ENCODE data around the gene WDFY2.

Gene WDFY2

DNA sequence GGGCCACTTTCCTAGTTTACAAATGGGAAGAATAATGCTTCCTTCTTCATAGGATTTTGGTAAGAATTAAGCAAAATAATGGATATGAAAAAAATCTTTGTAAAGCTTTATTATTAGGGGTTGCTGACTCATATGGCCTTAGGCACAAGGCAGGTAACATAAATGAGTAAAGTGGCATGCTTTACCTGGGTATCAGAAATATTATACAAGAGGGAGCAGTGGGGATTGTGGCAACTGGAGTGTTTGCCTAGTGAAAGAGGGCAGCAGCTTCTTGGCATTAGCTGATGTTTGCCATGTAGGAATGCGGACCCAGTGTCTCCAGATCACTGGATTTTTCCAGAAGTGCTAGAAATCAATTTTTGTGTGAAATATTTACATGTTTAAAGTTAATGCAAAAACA is 19.5 kb downstream of the WDFY2 start:
- DNase-seq, result no peak

DNA sequence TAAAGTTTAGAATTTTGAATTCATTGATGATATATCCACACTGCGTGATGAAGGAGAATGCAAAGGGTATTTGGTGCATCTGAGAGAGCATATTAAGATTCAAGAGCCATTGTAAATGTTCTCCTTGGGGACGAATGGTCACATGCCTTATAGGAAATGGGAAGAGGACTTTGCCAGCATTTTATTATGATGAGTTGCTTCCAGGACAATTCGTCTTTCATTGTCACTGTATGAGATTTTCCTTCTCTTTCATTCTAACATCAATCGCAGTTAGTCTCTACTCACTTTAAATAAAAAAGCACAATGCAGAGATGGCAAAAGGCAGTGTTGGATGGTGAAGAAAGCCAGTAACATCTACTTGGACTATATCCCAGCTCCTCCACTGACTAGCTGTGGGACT is 21.4 kb downstream of the WDFY2 start:
- DNase-seq, result no peak

DNA sequence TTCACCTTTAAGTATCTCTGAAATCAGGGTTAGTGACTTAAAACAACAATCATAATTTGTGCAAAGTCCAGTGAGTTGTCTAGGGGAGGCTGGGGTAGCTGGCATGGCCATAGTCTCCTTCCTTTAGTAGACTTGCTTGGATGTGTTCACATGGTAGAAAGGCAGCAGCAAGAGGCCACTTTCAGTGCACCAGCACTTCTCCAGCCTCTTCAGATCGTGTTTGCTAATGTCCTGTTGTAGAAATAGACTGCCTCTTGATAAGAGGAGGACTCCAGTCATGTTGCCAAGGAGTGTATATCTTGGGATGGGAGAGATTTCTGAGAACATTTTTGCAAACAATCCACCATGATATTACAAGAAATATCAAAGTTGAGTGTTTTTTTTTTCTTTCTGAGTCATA is 22.9 kb downstream of the WDFY2 start:
- DNase-seq, result no peak

DNA sequence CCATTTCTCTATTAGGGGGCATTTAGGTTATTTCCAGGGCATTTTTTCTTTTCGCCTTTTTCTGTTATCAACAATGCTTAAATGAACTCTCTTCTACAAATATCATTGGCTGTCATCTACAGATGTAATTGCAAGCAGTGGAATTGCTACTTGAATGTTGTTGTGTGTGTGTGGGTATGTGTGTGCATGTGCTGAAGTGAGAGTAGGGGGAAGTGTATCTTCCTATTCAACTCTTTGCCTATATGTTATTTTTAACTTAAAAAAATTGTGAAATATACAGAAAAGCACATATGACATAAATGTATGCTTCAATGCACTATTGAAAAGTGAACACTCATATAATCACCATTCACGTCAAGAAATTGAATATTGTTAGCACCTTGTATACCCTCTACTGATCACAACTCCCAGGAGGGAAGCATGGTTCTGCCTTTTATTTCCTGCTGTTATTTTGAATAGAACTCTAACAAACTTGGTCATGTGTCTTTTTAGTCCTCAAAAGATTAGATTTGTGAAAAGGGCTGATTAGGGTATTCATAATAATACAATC is 24.7 kb downstream of the WDFY2 start:
- no peak for DNase-seq

DNA sequence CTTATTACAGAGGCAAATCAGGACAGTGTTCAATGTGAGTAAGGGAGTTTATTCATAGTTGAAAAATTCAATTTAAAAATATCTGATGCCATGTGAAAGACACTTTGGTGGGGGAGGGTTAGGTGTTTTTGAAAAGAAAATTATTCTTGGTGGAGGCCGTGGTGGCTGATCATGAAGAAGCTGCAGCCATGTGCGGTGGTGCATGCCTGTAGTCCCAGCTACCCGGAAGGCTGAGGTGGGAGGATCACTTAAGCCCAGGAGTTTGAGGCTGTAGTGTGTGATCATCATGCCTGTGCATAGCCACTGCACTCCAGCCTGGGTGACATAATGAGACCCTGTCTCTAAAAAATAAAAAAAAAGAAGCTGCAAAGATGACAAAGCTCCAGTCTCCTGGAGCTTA is 28.6 kb downstream of the WDFY2 start:
- no peak for DNase-seq

DNA sequence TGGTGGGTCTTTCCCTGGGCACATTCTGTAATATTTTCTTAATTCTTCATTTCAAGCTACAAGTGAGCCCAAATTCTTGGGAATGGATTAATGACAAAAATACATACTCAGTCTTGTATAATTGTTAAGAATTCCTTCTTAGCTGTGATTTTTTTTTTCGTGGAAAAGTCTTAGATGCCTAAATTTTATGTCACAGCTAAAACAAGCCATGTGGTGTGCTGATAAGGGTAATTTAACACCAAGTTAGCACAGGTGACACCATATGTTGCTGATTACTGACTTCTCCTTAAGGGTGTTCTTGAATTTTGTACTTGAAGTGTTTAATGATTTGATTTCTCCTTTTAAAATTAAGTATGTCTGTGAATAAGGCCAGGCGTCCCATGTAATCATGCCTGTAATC is 29.3 kb downstream of the WDFY2 start:
- no peak for DNase-seq

DNA sequence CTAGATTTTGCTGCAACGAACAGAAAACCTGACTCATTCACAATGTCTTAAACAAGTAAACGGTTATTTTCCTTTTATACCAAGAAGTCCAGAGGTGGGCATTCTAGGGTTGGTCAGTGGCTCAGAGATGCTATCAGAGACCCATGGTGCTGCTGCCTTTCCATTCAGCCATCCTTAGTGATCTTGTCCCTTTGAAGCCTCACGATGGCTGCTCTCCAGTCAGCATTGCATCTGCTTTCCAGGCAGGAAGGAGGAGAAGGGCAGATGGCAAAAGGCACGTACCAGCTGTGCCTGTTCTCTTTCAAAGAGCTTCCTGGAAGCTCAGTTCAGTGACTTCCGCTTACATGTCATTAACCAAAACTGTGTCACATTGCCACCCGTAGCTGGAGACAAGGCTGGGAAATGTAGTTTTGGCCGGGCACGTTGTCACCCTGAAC is 30.1 kb downstream of the WDFY2 start:
- no peak for DNase-seq

DNA sequence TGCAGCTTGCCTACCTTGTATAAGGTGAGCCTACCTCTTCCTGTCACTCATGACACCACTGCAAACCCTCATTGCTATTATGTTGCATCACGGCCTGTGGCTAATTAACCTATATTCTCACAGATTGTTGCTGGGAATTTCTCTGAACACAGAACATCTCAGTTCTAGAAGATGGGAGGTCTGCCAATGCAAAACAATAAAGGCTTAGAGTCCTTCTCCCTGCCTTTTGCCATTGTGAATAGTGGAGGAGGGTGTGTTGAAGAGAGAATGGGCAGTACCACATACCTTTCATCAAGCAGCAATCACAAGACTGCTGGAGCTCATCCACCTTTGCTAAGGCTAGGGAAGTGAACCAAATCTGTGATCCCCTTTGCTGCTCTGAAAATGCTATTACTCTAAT is 34.4 kb downstream of the WDFY2 start:
- DNase-seq, result no peak

DNA sequence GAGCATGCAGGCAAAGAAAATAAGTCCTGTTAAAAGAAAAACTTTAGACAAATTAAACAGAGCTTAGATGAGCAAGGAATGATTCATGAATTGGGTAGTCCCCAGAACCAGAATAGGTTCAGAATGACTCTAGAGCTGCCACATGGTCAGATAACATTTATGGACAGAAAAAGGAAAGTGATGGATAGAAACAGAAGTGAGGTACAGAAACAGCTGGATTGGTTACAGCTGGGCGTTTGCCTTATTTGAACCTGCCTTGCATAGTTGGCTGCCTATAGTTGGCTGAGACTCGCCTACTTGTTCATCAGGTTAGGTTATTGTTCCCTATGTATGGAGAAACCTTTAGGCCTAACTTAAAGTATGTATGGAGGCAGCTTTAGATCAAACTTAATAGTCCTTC is 35.4 kb downstream of the WDFY2 start:
- no peak for DNase-seq

DNA sequence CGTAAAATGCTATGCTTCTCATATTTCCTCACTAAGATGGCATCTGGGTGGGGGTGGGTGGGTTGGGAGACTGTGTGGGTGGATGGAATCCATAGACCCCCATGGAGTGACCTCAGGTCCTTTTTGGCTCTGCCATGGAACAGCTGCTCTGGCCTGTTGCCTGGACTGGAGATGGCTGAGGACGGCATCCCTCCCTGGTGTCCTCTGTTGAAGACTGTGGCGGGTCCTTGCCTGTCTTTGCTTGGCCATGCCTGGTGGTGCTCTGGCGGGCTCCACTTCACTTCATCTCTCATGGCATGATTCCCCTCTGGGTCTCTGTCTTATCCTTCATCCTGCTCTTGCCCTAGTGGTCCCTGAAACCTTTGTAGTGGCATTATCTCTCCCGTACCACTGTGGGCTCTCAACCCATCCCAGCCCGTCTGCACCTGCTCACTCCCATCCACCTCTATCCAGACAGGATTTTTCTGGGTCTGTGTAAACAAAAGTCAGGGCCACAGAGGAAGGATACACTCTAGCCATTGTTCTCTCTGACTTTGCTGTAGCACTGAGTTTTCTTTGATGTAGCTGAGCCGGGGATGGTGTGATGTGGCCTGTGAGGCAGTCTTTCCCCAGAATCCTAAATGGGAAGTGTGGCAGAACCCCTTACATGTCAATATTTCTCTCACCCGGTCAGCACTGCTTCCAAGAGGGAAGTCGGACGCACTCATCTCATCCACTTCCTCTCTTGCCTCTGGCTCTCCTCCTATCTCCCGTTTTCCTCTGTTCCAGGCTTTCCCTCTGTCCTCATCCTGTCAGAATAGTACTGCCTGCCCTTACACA is 36.1 kb downstream of the WDFY2 start:
- no peak for DNase-seq

DNA sequence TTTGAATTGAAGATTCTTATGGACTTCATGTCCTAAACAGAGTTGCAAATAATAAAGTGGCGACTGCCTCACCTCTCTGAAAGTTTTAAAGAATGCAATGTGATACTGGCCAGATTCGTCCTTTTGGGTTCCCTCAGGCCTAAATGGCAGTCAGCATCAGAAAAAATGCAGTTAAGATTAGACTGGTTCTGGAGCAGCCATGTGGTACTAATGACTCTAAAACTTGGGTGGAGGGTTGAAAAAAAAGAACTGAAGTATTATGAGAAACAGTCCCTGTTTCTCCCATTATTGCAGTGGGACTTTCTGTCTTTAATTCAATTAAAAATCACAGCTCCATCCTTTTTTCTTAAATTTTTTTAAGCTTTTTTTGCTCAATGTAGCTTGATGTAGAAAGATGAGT is 37.3 kb downstream of the WDFY2 start:
- no peak for DNase-seq

DNA sequence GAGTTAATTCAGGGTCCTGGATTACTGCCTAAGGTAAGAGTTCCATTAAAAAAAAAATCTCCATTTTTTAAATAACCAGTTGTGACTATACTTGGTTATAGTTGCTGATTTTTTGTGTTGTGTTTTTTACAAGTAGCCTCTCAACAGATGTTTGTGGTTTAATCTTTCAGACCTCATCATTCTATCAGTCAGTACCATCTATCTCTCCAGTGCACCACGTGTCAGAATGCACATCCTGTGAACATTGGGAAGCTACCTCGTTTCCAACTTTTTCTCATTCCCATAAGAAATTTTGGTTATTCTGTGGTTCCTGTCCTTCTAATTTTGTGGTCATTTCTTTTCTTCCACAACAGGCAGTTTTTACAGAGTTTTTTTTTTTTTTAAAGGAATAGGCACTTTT is 39.2 kb downstream of the WDFY2 start:
- no peak for DNase-seq

DNA sequence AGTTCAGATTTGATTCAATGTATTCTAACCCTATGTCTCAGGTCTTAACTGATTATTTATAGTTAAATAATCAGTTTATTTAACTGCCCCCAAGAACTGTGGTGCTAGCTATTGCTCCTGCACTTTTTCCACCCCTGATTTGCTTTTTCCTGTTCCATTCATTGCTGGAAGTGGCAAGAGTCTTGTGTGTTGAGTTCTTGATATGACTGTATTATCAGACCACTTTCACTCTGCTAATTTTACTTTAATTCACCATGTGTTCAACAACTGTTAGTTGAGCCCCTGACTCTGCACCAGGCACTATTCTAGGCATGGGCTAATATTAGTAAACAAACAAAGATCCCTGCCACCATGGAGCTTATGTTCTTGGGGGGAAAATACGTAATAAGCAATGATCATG is 39.9 kb downstream of the WDFY2 start:
- DNase-seq, result no peak

DNA sequence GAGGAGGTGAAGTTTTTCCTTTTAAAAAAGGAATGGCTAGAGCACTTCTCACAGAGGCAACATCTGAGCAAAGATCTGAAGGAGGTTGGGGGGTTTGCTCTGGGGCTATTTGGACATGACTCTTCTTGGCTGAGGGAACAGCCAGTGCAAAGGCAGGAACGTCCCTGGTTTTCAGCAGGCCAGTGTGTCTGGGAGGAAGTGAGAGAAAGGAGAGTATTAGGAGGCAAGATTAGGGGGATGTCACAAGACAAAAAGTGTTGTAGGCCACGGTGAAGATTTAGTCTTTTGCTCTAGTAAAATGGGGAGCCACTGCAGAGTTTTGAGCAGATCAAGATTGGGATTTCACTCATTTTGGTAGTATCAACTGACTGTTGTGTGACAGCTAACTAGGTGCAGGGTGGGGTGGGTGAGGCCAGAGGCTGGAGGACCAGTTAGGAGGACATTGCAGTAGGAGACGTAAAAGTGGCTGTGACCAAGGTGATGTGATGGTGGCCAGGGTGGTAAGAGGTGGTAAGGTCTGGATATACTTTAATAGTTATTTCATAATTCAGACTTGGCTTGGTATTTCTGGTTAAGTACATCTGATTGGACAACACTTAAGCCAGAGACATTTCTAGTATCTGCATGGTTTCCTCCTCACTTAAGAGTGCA is 40.6 kb downstream of the WDFY2 start:
- DNase-seq, result no peak

DNA sequence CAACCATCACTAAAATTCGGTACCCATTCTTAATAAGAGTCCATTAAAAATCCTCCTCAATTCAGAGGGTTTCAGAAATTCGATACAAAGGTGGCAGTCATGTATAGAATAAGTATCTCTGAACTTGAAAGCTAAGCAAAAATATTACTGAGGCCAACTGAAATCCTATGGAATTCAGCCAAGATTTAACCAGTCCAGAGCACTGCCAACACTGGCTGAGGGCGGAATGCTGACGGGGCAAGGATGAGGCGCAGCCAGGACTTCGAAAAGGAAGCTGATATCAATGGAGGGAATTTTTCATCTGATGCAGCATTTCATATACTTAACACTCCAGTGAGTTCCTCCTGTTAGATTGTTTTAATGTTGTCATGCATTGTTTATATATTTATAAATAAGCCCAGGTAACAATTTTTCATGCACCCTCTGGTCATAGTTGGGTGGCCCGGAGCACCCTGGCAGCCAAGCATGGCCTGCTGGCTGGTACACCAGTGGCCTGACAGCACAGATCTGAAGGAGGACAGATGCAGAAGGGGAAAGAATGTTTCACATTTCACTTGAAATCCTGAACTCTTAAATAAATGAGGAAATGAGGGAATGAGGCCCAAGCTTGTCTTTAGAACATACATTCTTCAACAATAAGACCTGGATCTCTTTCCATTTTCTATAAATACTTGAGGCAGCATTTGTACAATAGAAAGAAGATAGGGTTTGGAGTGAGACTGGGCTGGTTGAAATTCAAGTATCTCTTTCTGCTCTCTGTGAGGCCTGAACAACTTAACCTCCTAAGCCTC is 41.5 kb downstream of the WDFY2 start:
- DNase-seq, result no peak

DNA sequence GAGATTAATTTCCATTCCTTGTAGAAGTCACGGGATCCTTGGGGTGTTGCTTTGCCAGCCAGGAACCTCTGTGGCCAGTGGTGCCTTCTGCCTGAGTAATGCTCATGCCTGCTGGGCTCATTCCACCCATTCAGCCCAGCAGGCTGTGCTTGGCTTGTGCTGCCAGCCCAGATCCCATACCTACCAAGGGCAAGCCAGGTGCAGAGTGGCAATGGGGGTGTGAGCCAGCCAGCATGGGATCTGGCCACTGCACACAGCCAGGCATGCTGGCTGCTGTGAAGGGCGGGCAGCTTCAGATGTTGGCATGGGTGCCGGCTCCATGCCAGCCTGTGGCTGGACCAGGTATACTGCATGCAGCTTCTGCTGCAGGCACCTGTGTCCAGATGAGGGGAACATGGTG is 42.5 kb downstream of the WDFY2 start:
- no peak for DNase-seq

DNA sequence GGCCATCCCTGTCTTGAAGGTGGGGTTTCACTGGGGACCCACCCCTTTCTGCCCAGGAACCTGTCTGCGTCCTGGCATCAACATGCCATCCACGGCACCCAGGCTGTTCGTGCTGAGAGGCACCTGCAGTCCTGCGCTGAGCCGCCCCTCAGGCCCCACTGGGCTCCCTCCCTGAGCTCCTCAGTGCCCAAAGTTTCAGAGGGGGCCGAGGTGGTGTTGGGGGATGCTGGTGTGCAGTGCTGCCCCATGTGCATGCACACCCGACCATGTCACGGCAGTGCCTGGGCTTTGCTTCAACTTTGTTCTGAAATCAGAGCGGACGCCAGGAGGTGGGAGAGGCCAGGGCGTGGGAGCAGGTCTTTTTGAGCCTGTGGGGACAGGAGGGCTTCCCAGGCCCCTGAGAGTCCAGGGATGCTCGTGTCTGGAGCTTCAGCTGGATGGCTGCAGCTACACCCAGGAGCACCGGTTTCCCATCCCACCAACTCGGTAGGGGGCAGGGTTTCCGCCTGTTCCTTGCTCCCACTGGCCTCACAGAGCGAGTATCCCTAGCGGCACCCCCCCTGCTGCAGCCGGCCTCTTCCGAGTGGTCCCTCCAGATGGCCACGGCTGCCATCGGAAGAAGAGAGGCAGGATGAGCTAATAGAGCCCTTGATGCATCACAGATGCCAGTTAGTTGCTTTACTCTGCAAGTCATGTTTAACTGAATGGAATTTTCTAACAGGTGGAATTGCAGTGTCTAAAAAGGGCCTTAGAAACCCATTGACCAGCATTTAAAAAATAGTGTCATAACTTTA is 44.0 kb downstream of the WDFY2 start:
- DNase-seq, result no peak

DNA sequence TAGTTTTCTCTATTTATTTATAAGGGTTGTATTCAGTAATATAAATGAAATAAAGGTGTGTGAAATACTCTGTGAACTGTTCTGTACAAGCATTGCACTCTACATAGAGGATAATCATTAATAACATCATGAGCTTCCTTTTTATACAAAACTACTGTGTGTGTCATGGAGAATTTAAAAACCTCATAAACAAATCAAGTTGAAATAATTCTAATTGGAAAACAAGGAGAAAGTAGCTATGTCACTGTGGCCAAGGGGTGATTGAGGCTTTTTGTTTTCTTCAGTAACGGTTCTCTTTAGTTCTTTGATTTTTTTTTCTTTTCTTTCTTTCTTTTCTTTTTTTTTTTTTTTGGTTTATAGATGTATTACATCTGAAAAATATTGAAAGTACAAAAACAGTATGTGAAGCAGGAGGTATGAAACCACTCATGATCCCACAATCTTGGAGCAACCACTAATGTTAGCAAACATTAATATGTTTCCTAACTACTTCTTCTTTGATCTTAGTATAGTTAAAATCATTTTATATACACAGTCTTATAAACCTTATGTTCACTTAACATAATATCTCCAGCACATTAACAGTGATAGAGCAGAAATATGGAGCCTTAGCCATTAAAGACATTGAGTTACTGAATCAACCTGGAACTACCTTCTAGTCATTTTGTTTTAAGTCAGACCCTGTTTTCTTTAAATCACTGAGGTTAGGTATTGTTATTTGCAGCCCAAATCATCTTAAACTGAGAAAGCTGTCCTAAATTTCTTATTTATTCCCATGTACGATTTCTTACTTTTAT is 45.4 kb downstream of the WDFY2 start:
- no peak for DNase-seq

DNA sequence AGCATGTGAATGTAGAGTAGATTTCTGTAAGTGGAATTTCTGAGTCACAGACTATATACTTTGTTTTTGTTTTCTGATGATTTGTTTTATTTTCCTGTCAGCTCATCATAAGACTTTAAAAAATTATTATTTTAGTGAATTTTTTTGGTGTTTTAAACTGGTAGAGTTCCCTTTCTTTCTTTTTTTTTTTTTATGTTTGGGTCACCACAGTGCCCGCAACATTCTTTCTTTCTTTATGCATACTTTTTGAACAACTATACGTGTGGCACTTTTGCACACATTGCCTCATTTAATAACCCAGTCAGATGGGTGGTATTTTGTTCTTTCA is 46.0 kb downstream of the WDFY2 start:
- DNase-seq, result no peak

DNA sequence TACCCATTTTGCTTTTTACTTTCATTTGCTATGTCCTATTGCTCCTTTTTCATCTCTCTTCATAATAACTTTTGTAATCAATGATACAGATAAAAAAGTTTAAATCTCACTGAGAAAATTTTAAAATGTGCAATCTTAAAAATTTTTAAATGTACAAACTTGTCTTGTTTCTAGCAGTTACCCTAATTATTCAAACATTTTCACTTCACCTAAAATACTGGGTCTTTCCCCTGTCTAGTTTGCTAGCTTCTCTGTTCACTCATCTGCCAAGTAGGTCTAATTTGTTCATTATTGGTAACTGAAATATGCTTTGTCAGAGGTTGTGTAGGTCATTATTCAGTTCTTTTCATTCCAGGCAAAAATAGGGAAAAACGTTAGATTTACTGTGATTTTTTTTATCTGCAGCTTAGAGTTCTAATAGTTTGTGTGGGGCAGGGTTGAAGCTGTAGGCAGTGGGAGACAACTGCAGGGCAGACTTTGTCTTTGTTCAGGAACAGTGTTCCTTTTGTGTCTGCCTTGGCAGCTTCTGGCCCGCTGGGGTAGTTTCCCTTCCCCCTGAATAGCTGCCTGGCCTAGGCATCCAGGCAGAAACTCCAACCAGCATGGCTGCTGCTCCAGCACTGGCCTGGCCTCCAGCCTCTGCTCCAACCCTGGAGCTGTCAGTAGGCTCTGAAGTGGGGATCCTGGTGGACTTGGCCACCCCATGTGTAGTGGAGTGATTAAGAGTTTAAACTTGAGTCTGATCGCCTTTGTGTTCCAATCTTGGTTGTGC is 48.5 kb downstream of the WDFY2 start:
- DNase-seq, result no peak

Data from 8988T (cell line).